GM18511 (cell line): ENCODE measurements around the gene TMA7.
"Not testable (repeated sequence)": the region's sequence is repeated elsewhere in the genome, so short reads cannot be mapped to it uniquely, and the experiment has no call there.

Source experiments
- ATAC-seq: cut with Tn5 transposase; IDR thresholded peaks from one replicate; pipeline ENCODE4 v1.9.1; 2021; ENCODE audit warnings: mild to moderate bottlenecking, moderate library complexity; ENCODE audit not compliant: unreplicated experiment

The TMA7 gene

DNA sequence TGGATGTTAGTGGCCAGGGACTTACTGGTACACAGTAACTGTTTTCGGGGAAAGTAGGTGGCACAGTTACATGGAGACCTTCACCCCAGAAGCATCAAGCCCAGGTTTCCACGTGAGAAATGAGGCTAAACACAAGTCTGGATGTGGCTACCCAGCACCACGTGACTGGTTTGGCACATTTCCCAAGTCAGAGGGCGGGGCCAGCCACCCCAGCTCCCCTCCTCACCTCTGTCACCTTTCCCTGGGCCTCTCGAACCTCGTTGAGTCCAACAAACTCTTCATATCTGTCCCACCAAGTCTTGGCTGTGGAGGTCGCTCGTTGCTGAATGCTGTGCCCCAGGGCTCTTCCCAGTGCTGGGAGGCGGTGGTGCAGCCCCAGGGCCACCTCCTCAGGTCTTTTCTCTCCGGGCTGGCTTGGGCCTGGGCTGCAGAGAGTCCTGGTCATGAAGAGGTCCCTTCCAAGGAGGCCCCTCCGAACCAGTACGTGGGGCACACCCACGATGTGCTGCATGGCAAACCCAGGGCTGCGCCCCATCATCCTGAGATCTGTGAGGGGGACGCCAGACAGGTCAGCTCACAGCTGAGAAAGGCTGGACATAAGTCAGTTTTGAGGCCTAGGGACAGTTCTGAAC, 5.3 kb upstream of the TMA7 start:
- ATAC-seq, result no peak

DNA sequence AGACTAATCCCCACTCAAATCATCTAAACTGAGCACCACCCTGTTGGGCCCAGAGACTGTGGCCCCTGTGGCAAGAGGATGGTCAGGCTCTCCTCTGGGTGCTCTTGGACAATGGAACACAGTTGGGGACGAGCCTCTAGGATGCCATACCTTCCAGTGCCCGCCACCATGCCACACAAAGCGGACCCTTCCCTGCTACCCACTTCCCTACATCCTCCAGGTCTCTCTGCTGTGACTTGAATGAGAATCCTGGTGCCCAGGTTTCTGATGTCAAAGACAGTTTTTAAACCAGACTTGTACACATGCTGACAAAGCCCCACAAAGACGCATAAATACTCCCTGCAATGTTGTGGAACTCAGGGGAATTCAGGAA, 4.8 kb upstream of the TMA7 start:
- ATAC-seq, result no peak

DNA sequence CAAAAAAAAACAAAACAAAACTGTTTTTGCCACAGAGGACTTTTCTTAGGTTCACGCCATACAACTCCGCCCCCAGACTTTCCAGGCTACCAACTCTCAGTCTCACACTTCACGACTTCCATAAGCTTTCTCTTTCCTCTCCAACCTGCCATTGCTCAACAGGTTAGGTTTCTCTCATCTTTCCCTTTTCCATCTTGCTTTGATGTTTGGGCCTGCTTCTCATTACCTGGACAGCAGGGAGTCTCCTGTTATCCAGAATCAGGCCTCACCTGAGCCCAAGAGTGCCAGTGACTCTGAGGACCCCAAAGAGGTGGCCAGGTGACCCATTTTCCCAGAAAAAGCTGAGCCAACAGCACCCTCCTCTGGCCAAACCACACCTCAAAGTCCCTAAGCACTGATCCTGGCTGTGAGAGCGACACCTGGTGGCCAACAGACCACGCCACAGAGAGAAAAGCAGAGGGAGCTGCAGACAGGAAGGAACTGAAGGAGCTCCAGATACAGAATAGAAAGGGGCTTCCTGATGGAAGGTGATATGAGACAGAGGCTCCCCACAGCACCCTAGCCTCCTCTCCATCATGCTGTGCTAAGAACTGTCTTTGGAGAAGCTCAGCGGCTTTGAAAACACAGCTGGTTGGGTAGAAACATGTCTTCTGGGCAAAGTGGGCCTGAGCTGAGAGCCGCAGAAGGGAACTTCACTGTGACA, 4.1 kb upstream of the TMA7 start:
- ATAC-seq, result no peak

DNA sequence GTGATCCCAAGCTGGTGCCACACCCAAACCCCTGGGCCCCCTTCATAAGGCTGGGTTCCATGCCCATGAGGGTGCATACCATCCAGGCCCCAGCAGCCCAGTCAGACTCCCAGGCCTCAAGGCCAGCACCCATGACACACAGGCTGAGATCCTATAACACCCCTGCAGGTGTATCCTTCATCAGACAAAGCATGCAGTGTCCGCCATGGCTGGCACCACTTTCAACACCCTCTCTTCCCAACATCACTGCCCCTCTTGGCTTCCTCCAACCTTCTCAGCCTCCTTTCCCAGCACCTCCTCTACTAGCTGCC, 3.6 kb upstream of the TMA7 start:
- no peak for ATAC-seq

DNA sequence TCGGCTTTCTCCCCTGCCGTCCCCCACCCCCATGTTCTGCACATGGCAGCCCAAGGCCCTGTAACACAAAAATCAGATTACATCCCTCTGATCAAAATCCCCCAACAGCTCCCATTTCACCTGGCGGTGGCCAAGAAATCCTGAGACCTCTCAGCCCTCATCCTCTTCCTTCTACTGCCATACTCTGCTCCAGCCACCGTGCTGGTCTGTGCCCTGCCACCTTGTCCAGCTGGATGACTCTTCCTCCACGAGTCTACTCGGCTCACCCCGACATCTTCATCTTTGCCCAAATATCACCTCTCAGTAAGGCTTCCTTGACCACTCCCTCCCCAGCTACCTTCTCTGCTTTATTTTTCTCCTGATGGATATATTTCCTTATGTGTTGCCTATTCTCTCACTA, 3.2 kb upstream of the TMA7 start:
- no peak for ATAC-seq

DNA sequence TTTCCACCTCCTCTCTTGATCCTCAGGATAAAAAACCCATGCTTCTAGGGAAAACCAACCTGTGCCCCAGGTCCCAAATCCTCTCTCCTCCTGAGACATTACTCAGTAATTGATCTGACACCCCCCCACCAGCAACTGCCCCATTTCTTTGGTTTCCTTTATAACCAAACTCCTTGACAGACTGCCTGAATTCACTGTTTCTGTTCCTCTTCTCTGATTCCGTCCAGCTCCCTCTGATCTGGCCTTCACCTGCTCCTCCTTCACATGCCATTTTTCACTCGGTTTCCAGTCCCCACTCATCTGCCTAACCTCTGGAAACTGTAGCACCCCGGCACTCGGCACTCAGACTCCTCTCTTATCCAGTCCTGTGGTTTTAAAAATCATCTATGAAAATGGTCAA, 2.2 kb upstream of the TMA7 start:
- no peak for ATAC-seq

DNA sequence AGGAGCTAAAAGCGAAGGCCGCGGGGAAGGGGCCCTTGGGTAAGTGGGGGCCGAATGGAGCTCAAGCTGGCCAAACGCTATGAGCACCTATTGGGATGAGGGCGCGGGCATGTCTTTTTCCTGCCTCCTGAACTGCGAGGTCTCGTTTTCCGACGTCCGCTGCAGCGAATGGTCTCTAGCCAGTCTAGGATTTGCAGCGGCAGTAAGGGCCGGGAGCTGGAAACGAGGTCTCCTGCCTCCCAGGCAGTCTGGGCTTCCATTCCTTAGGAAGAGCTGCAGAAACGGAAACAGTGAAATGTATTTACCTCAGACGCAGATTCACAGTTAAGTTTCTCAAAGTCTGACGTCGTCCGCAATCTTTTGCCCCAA, 517 bp downstream of the TMA7 start:
- ATAC-seq, result no peak

DNA sequence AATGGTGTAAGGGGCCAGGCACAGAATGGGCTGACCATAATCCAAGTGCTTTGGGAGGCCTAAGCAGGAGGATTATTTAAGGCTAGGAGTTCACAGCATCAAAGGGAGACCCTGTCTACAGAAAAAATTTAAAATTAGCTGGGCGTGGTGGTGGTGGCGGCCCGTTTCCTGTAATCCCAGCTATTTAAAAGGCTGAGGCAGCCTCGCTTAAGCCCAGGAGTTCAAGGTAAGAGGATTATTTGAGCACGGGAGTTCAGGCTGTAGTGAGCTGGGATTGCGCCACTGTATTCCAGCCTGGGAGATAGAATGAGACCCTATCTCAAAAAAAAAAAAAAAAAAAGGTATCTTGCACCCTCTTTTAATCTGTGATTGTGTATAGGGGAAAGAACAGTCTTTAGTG, 1.9 kb downstream of the TMA7 start:
- ATAC-seq, result no peak

DNA sequence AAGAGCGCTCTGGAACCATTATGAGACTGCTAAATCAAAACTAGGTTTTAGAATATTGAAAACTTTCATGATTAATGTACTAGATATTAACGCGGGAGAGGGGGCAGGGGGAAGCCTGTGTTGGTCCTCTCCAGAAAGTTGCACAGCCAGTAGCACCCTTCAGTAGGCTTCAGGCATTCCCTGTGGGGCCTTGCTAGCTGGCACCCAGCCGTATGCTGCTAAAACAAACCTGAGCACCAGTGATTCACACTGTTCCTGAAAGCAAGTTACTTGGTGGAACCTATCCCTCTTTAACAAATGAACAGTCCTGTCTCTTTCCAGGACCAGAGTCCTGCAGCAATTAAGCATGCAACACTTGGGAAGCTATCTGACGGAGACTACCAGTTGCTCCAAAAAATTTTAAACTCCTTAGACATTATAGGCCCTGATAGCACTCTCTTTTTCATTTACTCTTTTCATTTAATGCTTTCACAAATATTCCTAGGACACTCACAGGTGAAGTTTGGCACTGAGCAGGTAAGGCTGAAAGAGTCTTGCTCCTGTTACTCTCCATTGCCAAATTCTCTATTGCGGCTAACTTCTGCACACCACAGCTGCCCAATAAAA, 5.3 kb downstream of the TMA7 start:
- no peak for ATAC-seq

DNA sequence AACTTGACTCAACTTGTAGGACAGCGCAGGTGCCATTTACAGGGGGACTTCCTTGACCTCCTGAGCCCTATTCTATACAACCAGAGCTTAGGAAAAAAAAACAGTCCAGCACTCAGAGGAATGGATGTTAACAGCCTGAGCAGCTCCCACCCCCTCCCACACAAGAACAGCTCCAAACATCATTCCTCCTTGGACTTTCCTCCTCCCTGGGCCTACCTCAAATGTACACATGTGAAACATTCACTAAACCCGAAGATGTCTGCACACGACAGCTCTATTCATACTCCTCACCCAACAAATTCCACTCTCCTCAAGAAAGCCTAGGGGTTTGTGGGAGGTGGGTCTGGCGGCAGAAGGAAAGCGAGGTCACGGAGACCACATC, 6.0 kb downstream of the TMA7 start:
- ATAC-seq, result no peak

DNA sequence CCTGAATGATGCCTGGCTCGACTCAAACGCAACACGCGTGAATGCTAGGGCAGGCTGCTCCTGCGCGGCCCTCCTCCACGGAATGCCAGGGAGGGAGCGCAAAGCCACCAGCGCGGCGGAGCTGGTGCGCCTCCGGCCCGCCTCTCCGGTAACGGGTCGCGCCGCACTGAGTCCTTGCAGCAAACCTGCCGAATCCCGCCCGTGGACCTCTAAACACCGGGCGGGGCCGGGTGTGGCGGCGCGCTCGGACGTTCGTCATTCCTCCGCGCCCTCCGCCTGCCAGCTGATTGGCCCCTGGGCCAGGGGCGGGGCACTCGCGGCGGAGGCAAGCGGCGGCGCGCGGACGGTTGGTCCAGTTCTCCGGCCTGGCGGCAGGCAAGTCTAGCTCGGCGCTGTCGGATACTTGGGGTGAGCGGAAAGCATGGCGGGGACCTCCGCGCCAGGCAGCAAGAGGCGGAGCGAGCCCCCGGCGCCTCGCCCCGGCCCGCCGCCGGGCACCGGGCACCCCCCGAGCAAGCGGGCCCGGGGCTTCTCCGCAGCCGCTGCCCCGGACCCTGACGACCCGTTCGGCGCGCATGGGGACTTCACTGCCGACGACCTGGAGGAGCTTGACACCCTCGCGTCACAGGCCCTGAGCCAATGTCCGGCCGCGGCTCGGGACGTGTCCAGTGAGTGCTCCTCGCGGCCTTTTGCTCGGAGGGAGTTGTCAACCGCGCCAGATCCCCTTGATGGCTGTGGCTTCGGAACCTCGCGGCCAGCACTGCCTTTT, 6.6 kb downstream of the TMA7 start, which contains the start of gene ATRIP:
TSS of gene ATRIP (plus strand) at position 313 of the 769 bp plus-strand sequence. CDS start at position 422, 109 bp downstream.
- peak; percentile 85 for ATAC-seq

DNA sequence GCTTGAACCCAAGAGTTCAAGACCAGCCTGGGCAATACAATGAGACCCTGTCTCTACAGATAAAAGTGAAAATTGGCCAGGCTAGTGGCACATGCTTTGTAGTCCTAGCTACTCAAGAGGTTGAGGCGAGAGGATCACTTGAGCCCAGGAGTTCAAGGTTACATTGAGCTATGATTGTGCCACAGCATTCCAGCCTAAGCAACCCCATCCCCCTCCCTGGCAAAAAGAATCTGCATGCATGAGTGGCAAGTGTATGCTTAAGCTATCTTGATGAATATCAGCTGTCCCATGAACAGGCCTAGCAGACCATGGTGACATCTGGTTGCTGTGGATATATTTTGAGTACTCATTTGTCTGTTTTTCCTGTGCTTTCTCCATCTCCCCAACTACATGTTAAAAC, 11.2 kb downstream of the TMA7 start:
- ATAC-seq, result no peak

DNA sequence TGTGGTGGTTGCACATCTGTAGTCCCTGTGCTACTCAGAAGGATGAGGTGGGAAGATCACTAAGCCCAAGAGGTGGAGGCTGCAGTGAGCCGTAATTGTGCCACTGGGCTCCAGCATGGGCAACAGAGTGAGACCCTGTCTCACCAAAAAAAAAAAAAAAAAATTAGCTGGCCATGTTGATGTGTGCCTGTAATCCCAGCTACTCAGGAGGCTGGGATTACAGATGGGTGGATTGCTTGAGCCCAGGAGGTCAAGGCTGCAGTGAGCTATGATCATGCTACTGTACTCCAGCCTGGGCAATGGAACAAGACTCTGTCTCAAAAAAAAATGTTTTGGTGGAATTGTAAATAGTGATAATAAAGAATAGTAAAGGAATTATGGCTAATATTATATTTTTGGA, 16.4 kb downstream of the TMA7 start:
- no peak for ATAC-seq

DNA sequence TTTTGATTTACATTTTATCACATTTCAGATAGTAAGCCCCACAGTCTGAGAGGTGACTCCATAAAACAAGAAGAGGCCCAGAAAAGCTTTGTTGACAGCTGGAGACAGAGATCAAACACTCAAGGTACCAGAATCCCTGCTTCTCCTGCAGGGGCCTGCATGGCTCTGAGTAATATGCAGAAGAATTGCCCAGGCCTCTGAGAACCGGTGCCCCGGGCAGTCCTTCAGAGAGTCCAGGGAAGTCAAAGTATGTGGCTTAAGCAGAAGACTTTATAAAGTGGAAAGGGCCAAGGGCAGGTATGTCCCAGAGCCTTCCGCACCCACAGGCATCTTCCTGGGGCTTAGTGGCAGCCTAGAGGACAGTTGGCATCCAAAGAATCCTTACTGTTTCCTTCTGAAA, 19.3 kb downstream of the TMA7 start:
- no peak for ATAC-seq

DNA sequence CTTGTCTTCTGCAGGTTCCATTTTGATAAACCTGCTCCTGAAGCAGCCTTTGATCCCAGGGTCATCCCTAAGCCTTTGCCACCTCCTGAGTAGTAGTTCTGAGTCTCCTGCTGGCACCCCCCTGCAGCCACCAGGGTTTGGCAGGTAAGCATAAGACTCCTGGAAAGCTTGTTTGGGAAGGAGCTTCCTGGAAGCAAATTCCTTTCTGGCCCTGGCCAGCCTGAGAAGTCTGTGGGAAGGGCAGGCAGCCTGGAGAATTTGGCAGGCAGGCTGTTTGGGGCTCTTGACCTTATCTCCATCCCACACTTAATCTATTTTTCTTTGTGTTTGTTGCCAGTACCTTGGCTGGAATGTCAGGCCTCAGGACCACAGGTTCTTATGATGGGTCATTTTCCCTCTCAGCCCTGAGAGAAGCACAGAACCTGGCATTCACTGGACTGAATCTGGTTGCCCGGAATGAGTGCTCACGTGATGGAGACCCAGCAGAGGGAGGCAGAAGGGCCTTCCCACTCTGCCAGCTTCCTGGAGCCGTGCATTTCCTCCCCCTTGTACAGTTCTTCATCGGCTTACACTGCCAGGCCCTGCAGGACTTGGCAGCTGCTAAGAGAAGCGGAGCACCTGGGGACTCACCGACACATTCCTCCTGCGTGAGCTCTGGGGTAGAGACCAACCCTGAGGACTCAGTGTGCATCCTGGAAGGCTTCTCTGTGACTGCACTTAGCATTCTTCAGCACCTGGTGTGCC, 19.9 kb downstream of the TMA7 start:
- ATAC-seq, result no peak

DNA sequence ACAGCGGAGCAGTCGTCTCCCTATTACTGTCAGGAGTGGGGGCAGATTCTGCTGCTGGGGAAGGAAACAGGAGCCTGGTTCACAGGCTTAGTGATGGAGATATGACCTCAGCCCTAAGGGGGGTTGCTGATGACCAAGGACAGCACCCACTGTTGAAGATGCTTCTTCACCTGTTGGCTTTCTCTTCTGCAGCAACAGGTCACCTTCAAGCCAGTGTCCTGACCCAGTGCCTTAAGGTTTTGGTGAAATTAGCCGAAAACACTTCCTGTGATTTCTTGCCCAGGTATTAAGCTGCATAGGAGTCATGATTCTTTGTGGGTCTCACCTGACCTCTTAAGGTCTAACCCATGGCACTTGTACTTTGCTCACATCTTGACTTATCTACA, 20.5 kb downstream of the TMA7 start:
- ATAC-seq, result no peak

DNA sequence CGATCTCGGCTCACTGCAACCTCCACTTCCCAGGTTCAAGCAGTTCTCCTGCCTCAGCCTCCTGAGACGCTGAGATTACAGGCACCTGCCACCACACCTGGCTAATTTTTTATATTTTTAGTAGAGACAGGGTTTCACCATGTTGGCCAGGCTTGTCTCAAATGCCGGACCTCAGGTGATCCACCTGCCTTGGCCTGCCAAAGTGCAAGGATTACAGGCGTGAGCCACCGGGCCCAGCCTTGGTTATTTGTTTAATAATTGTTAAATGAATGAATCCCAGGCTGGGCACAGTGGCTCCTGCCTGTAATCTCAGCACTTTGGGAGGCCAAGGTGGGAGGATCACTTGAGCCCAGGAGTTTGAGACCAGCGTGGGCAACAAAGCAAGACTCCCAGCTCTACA, 21.7 kb downstream of the TMA7 start:
- not testable (repeated sequence) for ATAC-seq

DNA sequence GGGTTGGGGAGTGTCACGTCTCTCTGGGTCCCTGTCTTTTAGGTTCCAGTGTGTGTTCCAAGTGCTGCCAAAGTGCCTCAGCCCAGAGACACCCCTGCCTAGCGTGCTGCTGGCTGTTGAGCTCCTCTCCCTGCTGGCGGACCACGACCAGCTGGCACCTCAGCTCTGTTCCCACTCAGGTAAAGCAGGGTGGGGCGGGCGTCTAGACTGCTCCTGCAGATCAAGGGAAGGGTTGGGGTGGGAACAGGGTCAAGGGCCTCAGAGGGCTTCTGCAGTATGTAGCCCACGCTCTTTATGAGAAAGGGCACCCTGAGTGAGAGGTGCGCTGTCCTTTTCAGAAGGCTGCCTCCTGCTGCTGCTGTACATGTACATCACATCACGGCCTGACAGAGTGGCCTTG, 23.6 kb downstream of the TMA7 start:
- no peak for ATAC-seq

DNA sequence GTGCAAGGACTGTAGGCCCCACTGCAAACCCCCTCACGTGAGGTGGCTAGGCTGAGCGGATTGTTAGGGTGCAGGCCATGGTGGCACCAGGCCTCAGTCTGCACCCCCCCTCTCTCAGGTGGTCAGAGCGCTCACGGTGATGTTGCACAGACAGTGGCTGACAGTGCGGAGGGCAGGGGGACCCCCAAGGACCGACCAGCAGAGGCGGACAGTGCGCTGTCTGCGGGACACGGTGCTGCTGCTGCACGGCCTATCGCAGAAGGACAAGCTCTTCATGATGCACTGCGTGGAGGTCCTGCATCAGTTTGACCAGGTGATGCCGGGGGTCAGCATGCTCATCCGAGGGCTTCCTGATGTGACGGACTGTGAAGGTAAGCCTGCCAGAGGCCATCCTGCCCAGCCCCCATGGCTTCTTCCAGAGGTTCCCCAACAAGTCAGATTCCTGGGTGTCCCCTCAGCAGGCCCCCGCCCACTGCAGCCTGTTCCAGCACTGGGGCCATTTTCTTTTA, 24.7 kb downstream of the TMA7 start:
- no peak for ATAC-seq

DNA sequence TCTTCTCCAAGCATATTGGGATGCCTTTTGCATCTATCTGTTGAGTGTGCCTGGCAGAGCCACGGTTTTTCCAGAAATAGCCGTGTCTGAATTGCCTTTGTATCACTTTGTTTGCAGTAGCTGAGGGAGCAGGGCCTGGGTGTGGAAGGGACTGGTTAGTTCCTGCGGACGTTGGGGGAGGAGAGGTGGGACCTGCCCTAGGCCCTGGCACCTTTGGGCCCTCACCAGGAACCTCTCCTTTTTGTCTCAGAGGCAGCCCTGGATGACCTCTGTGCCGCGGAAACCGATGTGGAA, 25.1 kb downstream of the TMA7 start:
- ATAC-seq, result no peak
